Liver (tissue), 9 donors: ENCODE results near the gene LRRC27. TPM values are rescaled to one million over a fixed set of nuclear protein-coding genes. Genes with fewer than 3 reads are reported as not detected.

Source experiments
- DNase-seq: peaks from one replicate; pipeline ENCODE4 v3.0.0-alpha.2; 2017; ENCODE audit warnings: low spot score
- H3K27ac ChIP-seq, 2 donors: one replicate each; pipeline ENCODE4 v1.7.0; 2013; ENCODE audit warnings: inconsistent platforms in 2 of 2, low read length in 2 of 2, control low read depth in 1 of 2, low read depth in 1 of 2, mild to moderate bottlenecking in 1 of 2
- H3K27me3 ChIP-seq, 4 donors: one replicate each; pipeline versions ENCODE4 v1.6.1 to v1.7.0; 2013; ENCODE audit warnings: low read length in 3 of 4, inconsistent platforms in 1 of 4, mild to moderate bottlenecking in 1 of 4, moderate library complexity in 1 of 4; ENCODE audit not compliant: control insufficient read depth in 4 of 4, insufficient read depth in 4 of 4
- H3K36me3 ChIP-seq, 4 donors: one replicate each; pipeline versions ENCODE4 v1.6.1 to v1.7.0; 2013; ENCODE audit warnings: low read length in 3 of 4, mild to moderate bottlenecking in 3 of 4, low read depth in 1 of 4, moderate library complexity in 1 of 4; ENCODE audit not compliant: control insufficient read depth in 4 of 4, insufficient read depth in 3 of 4
- H3K4me1 ChIP-seq, 4 donors: one replicate each; pipeline versions ENCODE4 v1.6.1 to v1.7.0; 2013; ENCODE audit warnings: low read length in 3 of 4, mild to moderate bottlenecking in 3 of 4, moderate library complexity in 1 of 4; ENCODE audit not compliant: control insufficient read depth in 4 of 4, insufficient read depth in 4 of 4
- H3K4me3 ChIP-seq, 3 donors: one replicate each; pipeline versions ENCODE4 v1.6.1 to v1.7.0; 2013; ENCODE audit warnings: low read length in 3 of 3, control low read depth in 1 of 3, low read depth in 1 of 3, mild to moderate bottlenecking in 1 of 3
- H3K9ac ChIP-seq, 2 donors: one replicate each; pipeline ENCODE4 v1.7.0; 2013; ENCODE audit warnings: low read length in 2 of 2, mild to moderate bottlenecking in 2 of 2, moderate library complexity in 2 of 2, control low read depth in 1 of 2, low read depth in 1 of 2
- H3K9me3 ChIP-seq, 4 donors: one replicate each; pipeline versions ENCODE4 v1.6.1 to v1.7.0; 2013; ENCODE audit warnings: low read length in 3 of 4; ENCODE audit not compliant: control insufficient read depth in 4 of 4
- ATF3 ChIP-seq: IDR thresholded peaks from 2 replicates; pipeline ENCODE4 v1.6.1; 2016; ENCODE audit warnings: antibody characterized with exemption
- EGR1 ChIP-seq, 2 donors: IDR thresholded peaks; 2 replicates each; pipeline ENCODE4 v1.6.1; 2016 to 2018; ENCODE audit warnings: antibody characterized with exemption in 2 of 2, low read depth in 2 of 2
- FOXA1 ChIP-seq: IDR thresholded peaks from 2 replicates; pipeline ENCODE4 v1.6.1; 2016; ENCODE audit warnings: antibody characterized with exemption
- FOXA2 ChIP-seq: IDR thresholded peaks from 2 replicates; pipeline ENCODE4 v1.6.1; 2016; ENCODE audit warnings: antibody characterized with exemption
- GABPA ChIP-seq, 2 donors: IDR thresholded peaks in 1 of 2; conservative IDR thresholded peaks in 1 of 2; 2 replicates each; pipeline ENCODE4 v1.6.1; 2016; ENCODE audit warnings: antibody characterized with exemption in 2 of 2, mild to moderate bottlenecking in 1 of 2, moderate library complexity in 1 of 2
- HNF4G ChIP-seq: IDR thresholded peaks from 2 replicates; pipeline ENCODE4 v1.6.1; 2016; ENCODE audit warnings: antibody characterized with exemption
- JUND ChIP-seq, 2 donors: IDR thresholded peaks; 2 replicates each; pipeline ENCODE4 v1.6.1; 2016; ENCODE audit warnings: antibody characterized with exemption in 2 of 2
- NR2F2 ChIP-seq: IDR thresholded peaks from 2 replicates; pipeline ENCODE4 v1.6.1; 2016; ENCODE audit warnings: antibody characterized with exemption
- RAD21 ChIP-seq, 2 donors: IDR thresholded peaks; 2 replicates each; pipeline ENCODE4 v1.6.1; 2016; ENCODE audit warnings: antibody characterized with exemption in 2 of 2, mild to moderate bottlenecking in 2 of 2
- RXRA ChIP-seq, 2 donors: IDR thresholded peaks; 2 replicates each; pipeline ENCODE4 v1.6.1; 2017 to 2018; ENCODE audit warnings: antibody characterized with exemption in 2 of 2, mild to moderate bottlenecking in 1 of 2
- SP1 ChIP-seq: IDR thresholded peaks from 2 replicates; pipeline ENCODE4 v1.6.1; 2018; ENCODE audit warnings: antibody characterized with exemption, mild to moderate bottlenecking
- TAF1 ChIP-seq: conservative IDR thresholded peaks from 2 replicates; pipeline ENCODE4 v1.6.1; 2016; ENCODE audit warnings: antibody characterized with exemption, mild to moderate bottlenecking
- YY1 ChIP-seq: IDR thresholded peaks from 2 replicates; pipeline ENCODE4 v1.6.1; 2016; ENCODE audit warnings: antibody characterized with exemption, mild to moderate bottlenecking
- ZBTB33 ChIP-seq: IDR thresholded peaks from 2 replicates; pipeline ENCODE4 v1.6.1; 2016; ENCODE audit warnings: antibody characterized with exemption
- WGBS: extraction: QIAGEN DNeasy Blood & Tissue Kit; methylation state at CpG from one replicate; pipeline ENCODE4 v1.1.7; 2013; 5-methylcytosine and 5-hydroxymethylcytosine counted together
- polyA plus RNA-seq, 2 donors: library from polyadenylated mRNA; stranded (reverse) in 1 of 2; unstranded in 1 of 2; fragments of 200-250 nt in 1 of 2; fragments of >200 nt in 1 of 2; fragmentation: Nextera tagmentation in 1 of 2; extraction: Ambion mirVana in 1 of 2; gene quantifications; one replicate each; pipeline versions ENCODE4 v1.2.1 to v1.2.3, GENCODE V29; 2013 to 2015
- total RNA-seq, 2 donors: library from RNA; depleted of rRNA; stranded (reverse); fragments of >200 nt; gene quantifications; one replicate each; pipeline ENCODE4 v1.2.3, GENCODE V29; 2014
- donor health status: healthy.
- donor health status: healthy.
- donor health status: healthy.
- donor health status: healthy.
- donor health status: healthy.

LRRC27 gene
- total and polyA plus RNA-seq, 4 donors = 1.8 to 2.8 (median 2.6) TPM

GRCh38 chr10:132334631-132335188 is 2.7 kb downstream of the LRRC27 start:
- TF ChIP-seq YY1 (no peak), ATF3 (no peak), JUND (IDR thresholded peaks at IDR 0.05) (no peak), NR2F2 (no peak), HNF4G (no peak), FOXA2 (no peak), FOXA1 (no peak), SP1 (no peak), RAD21 (IDR thresholded peaks at IDR 0.05) (no peak), TAF1 (no peak), ZBTB33 (no peak), GABPA (IDR thresholded peaks at IDR 0.05 in 1 of 2, conservative IDR thresholded peaks at IDR 0.05 in 1 of 2) (no peak), RXRA (IDR thresholded peaks at IDR 0.05) (no peak)
- Histone ChIP-seq H3K9me3 (no peaks in the 10 kb centered on the region), H3K4me1 (peaks cover 7 to 30% (median 16%) of the 10 kb centered on the region in 4 donors)

GRCh38 chr10:132335189-132336063 is 3.4 kb downstream of the LRRC27 start:
- TF ChIP-seq SP1 = peak; percentile 11
- TF ChIP-seq FOXA1 = no peak
- TF ChIP-seq EGR1 (IDR thresholded peaks at IDR 0.05; ENCODE audit: low read depth in 2 of 2) = no peak
- no peak for TF ChIP-seq ATF3
- Histone ChIP-seq H3K36me3 (peaks cover 0 to 4% (median 1%) of the 10 kb centered on the region in 4 donors), H3K4me1 (peaks cover 7 to 26% (median 14%) of the 10 kb centered on the region in 4 donors), H3K27me3 (no peaks in the 10 kb centered on the region), H3K27ac (no peak overlapping the region), H3K4me3 (no peak overlapping the region), H3K9ac (no peak overlapping the region), H3K9me3 (no peaks in the 10 kb centered on the region)
- WGBS = 78% methylated on average over 14 of the region's 14 CpGs
- no peak for DNase-seq

More at GRCh38 chr10:132334631-132335188, 2.7 kb downstream of the LRRC27 start:
- WGBS = 94% methylated on average over 4 of the region's 4 CpGs
- Histone ChIP-seq H3K27me3 (no peaks in the 10 kb centered on the region), H3K36me3 (peaks cover 0 to 4% (median 1%) of the 10 kb centered on the region in 4 donors), H3K4me3 (no peak overlapping the region), H3K9ac (no peak overlapping the region), H3K27ac (no peak overlapping the region)
- no peak for DNase-seq
